ENCODE measurements around the gene PTPRM. TPM values are rescaled to one million over a fixed set of nuclear protein-coding genes. Genes with fewer than 3 reads are reported as not detected.
"Not testable (repeated sequence)": the region's sequence is repeated elsewhere in the genome, so short reads cannot be mapped to it uniquely, and the experiment has no call there.

The PTPRM gene
- polyA plus RNA-seq, 1 of the 3 experiments (the other 2 are of a cell fraction), result 16.0 TPM

GRCh38 chr18:7735626-7736175 is 168.6 kb downstream of the PTPRM start:
- no peak for TF ChIP-seq MEF2A (IDR thresholded peaks at IDR 0.05; ENCODE audit: borderline replicate concordance, low read depth)
- no peak for TF ChIP-seq NFIC (IDR thresholded peaks at IDR 0.05; ENCODE audit: borderline replicate concordance)
- no peak for TF ChIP-seq SMC3 (IDR thresholded peaks at IDR 0.05; ENCODE audit: low read depth, low read length)
- no peak for TF ChIP-seq REST (IDR thresholded peaks at IDR 0.05; ENCODE audit: low read depth, low read length)
- no peaks in the 10 kb centered on the region for H3K9me3 ChIP-seq
- no peaks in the 10 kb centered on the region for H3K27me3 ChIP-seq (ENCODE audit: insufficient read depth)
- peaks cover 0 to 3% of the 10 kb centered on the region in 2 experiments; a peak in 1 of 4 replicates for H3K4me1 ChIP-seq (ENCODE audit: control insufficient read depth in 1 of 2, insufficient read depth in 2 of 2, low read depth in 1 of 2, low read length in 1 of 2)
- H3F3A ChIP-seq (replicated peaks; ENCODE audit: insufficient read depth), result no peaks in the 10 kb centered on the region
- no peaks in the 10 kb centered on the region for H4K20me1 ChIP-seq (ENCODE audit: insufficient read depth)
- no peak overlapping the region for H3K27ac ChIP-seq (ENCODE audit: low read depth in 2 of 2, low read length in 1 of 2)
- H3K9me2 ChIP-seq, result no peaks in the 10 kb centered on the region
- ChIA-PET CTCF (interaction anchor here (1.2 kb wide), 2 partner anchors 47 to 169 kb away, joined by 3 read pairs; partner anchors contain the start of gene PTPRM), POLR2A (no interaction called here)
- no peak overlapping the region for H3K4me3 ChIP-seq (ENCODE audit: low read depth in 2 of 2, low read length in 1 of 2)
- H3K36me3 ChIP-seq (replicated peaks in 1 of 2; ENCODE audit: control insufficient read depth in 1 of 2, insufficient read depth in 2 of 2, low read length in 1 of 2), result no peaks in the 10 kb centered on the region
- H2AFZ ChIP-seq (ENCODE audit: low read depth), result no peak overlapping the region
- no peak overlapping the region for H3K9ac ChIP-seq
- 59% methylated on average over 2 of the region's 2 CpGs for WGBS (ENCODE audit: low lambda C conversion rate)
- no peak for DNase-seq
- H3K4me2 ChIP-seq, result no peak overlapping the region
- H3K79me2 ChIP-seq (ENCODE audit: insufficient read depth), result no peaks in the 10 kb centered on the region

- WGBS (ENCODE audit: low lambda C conversion rate), result 56% methylated on average over 6 of the region's 6 CpGs
- H3K4me1 ChIP-seq (ENCODE audit: control insufficient read depth in 1 of 2, insufficient read depth in 2 of 2, low read depth in 1 of 2, low read length in 1 of 2); POLR2A ChIA-PET; H3K27me3 ChIP-seq (ENCODE audit: insufficient read depth); H2AFZ ChIP-seq (ENCODE audit: low read depth); H3K36me3 ChIP-seq (replicated peaks in 1 of 2; ENCODE audit: control insufficient read depth in 1 of 2, insufficient read depth in 2 of 2, low read length in 1 of 2); H3K9me3 ChIP-seq; H3K4me2 ChIP-seq; H3F3A ChIP-seq (replicated peaks; ENCODE audit: insufficient read depth); H3K4me3 ChIP-seq (ENCODE audit: low read depth in 2 of 2, low read length in 1 of 2); DNase-seq; H4K20me1 ChIP-seq (ENCODE audit: insufficient read depth); H3K79me2 ChIP-seq (ENCODE audit: insufficient read depth); H3K9me2 ChIP-seq; H3K27ac ChIP-seq (ENCODE audit: low read depth in 2 of 2, low read length in 1 of 2); H3K9ac ChIP-seq: not testable (repeated sequence)
- CTCF ChIA-PET, result interaction anchor here (1.2 kb wide), 2 partner anchors 47 to 169 kb away, joined by 3 read pairs; partner anchors contain the start of gene PTPRM
Measured at GRCh38 chr18:7736526-7736925, 169.4 kb downstream of the PTPRM start.

GRCh38 chr18:7737550-7737949 is 170.4 kb downstream of the PTPRM start:
- Histone ChIP-seq H3K79me2 (ENCODE audit: insufficient read depth) (no peaks in the 10 kb centered on the region), H3K27me3 (ENCODE audit: insufficient read depth) (no peaks in the 10 kb centered on the region), H3K27ac (ENCODE audit: low read depth in 2 of 2, low read length in 1 of 2) (no peak overlapping the region), H3F3A (replicated peaks; ENCODE audit: insufficient read depth) (no peaks in the 10 kb centered on the region), H3K9me2 (no peaks in the 10 kb centered on the region), H3K9ac (no peak overlapping the region), H3K4me3 (ENCODE audit: low read depth in 2 of 2, low read length in 1 of 2) (no peak overlapping the region), H3K4me2 (no peak overlapping the region), H3K9me3 (no peaks in the 10 kb centered on the region), H3K36me3 (replicated peaks in 1 of 2; ENCODE audit: control insufficient read depth in 1 of 2, insufficient read depth in 2 of 2, low read length in 1 of 2) (no peaks in the 10 kb centered on the region), H3K4me1 (ENCODE audit: control insufficient read depth in 1 of 2, insufficient read depth in 2 of 2, low read depth in 1 of 2, low read length in 1 of 2) (peaks cover 0 to 3% of the 10 kb centered on the region in 2 experiments; a peak in 1 of 4 replicates), H2AFZ (ENCODE audit: low read depth) (no peak overlapping the region), H4K20me1 (ENCODE audit: insufficient read depth) (no peaks in the 10 kb centered on the region)
- POLR2A ChIA-PET, result no interaction called here
- TF ChIP-seq RCOR1 (IDR thresholded peaks at IDR 0.05; ENCODE audit: low read length) (no peak), USF2 (IDR thresholded peaks at IDR 0.05; ENCODE audit: borderline replicate concordance, low read depth, low read length) (no peak), YY1 (IDR thresholded peaks at IDR 0.05; ENCODE audit: low read depth) (no peak), ZBTB33 (IDR thresholded peaks at IDR 0.05; ENCODE audit: borderline replicate concordance, low read depth) (no peak), EP300 (IDR thresholded peaks at IDR 0.05; ENCODE audit: borderline replicate concordance in 1 of 2, low read depth in 1 of 2, low read length in 1 of 2) (no peak)
- WGBS (ENCODE audit: low lambda C conversion rate), result 71% methylated on average over 1 of the region's 2 CpGs
- DNase-seq, result no peak
- CTCF ChIA-PET, result interaction anchor here (0.6 kb wide), 1 partner anchor 124 kb away, joined by 3 read pairs; no protein-coding TSS in a partner anchor
